NCI-H69 (cell line): Measurements from ENCODE around the gene KCND3.

Experiments
- DNase-seq: peaks from one replicate; lab custom pipeline; 2025; lab: John Stamatoyannopoulos, UW

The KCND3 gene

GRCh38 chr1:111911776-111912515 is 77.5 kb downstream of the KCND3 start:
- no peak for DNase-seq

DNA sequence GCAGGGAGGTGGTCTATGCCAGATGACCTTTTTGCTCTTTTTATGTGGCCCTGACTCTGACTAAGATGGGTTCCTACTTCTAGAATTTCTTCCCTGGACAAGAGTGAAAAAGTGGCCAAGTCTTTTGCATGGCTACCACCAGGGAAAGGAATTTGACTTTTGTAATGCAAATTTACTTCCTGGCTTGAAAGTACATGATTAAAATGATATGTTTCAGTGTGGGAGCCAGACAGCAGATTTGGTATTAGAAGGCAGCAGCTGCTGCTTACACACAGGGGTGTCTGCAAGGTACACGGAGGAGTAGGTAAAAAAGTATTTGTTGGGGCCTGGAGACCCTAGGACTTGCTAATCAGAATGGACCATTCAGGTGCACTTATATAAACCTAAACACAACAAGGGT is 78.4 kb downstream of the KCND3 start:
- no peak for DNase-seq

DNA sequence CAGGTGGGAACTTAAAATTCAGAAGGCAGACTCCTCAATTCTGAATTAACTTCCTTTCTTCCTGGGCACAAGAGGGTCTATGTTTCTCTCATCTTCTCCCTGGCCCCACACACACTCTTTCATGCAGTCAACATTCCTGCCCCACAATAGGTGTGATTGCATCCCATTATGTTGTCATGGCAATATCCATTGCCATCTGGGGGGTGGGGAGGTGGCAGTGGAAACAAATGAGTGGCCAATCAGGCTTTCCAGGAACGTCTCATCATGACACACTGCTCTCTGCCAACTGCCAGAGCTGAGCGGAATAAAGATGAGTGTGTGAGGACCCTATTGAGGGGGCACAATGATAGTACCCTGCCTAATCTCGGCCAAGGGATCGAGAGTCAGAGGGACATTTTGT is 80.4 kb downstream of the KCND3 start:
- DNase-seq, result peak; percentile 11

DNA sequence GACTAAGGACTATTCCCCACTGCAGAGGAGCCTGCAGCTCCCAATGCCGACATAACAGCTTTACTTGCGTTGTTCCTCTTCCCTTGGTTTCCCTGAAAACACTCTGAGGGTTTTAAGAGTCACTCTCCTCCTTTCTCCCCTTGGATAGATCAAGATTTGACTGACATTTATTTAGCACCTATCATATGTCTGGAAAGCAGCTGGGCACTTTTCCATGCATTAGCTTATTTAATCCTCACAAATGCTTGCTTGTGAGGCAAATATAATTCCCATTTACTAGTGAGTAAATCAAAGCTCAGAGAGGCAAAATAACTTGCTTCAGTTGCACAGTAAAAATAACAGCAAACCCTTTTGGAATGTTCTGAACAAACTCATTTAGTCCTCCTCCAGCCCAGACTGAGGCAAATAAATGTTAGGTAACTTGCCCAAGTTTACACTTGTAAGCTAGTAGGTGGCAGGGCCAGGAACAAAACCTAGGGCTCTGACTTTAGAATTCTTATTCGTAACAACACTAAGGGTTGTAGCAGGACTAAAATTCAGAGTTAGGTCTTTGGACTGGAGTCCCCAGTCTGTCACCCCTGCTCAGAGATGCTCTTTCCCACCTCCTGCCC is 81.4 kb downstream of the KCND3 start:
- DNase-seq, result no peak

- DNase-seq, result no peak
Measured at GRCh38 chr1:111907321-111907720, 82.1 kb downstream of the KCND3 start.

GRCh38 chr1:111906816-111907215 is 82.7 kb downstream of the KCND3 start:
- DNase-seq, result no peak

DNA sequence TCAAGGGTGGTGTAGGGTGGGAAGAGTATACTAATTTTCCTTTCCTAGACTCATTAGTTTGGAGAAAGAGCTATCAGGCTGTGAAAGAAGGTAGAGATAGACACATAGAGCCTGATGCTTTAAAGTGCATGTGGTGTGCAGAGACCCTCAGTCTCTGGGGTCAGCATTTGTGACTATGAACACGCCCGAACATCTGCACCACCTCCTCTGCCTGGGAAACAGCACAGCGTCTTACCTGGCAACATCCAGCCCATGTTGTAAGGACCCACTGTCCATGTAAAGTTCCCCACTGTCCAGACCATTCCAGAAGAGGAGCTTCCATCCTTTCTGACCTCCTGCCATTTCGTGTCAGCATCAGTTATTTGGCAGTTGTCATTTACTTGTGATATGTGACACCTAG is 83.4 kb downstream of the KCND3 start:
- DNase-seq, result no peak

GRCh38 chr1:111904478-111905218 is 84.8 kb downstream of the KCND3 start:
- peak; percentile 10 for DNase-seq

DNA sequence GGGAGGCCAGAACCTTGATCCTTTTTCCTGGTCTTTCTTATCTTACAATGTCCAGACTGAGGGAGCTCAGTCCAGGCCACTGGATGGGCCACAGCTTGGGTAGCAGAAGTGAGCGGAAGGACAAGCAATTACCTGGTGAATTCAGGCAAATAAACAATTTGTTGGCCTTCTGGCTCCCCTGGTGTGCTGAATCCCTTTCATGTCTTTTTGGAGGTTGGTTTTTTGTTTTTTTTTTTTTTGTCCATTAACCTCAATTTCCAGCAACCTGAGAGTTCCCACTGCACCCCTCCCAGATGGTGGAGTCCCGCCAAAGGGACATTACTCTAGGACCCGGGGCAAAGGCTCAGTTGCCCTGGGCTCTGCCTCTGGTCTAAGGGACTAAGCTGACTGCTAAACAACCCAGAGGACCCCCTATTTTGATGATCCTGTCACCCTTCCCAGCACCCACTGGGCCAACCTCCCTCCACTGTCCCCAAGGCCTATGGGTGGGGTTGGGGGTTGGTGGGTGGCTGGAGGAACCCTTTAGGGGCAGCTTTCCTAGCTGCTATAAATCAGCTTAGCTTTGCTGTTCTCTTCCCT is 85.5 kb downstream of the KCND3 start:
- DNase-seq, result no peak

GRCh38 chr1:111903148-111903870 is 86.2 kb downstream of the KCND3 start:
- DNase-seq, result no peak

- peak; percentile 8 for DNase-seq
Measured at GRCh38 chr1:111895469-111895868, 94.0 kb downstream of the KCND3 start.

GRCh38 chr1:111895017-111895416 is 94.5 kb downstream of the KCND3 start:
- no peak for DNase-seq

GRCh38 chr1:111894497-111894896 is 95.0 kb downstream of the KCND3 start:
- DNase-seq, result no peak

DNA sequence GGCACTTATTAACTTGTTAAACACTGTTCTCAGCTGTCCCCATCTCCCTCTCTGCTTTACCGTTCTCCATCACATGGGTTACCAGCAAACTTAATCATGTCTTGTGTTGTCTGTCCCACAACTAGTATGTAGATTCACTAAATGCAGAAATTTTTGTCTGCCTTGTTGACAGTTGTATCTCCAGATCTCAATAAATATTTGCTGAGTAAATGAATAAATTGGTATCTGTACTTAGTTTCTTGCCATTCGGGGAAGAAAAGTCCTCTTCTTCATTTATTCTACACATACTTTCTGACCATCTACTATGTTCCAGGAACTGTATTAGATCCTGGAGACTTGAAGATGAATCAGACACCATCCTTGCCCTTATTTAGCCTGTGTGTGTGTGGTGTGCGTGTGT is 97.9 kb downstream of the KCND3 start:
- no peak for DNase-seq

DNA sequence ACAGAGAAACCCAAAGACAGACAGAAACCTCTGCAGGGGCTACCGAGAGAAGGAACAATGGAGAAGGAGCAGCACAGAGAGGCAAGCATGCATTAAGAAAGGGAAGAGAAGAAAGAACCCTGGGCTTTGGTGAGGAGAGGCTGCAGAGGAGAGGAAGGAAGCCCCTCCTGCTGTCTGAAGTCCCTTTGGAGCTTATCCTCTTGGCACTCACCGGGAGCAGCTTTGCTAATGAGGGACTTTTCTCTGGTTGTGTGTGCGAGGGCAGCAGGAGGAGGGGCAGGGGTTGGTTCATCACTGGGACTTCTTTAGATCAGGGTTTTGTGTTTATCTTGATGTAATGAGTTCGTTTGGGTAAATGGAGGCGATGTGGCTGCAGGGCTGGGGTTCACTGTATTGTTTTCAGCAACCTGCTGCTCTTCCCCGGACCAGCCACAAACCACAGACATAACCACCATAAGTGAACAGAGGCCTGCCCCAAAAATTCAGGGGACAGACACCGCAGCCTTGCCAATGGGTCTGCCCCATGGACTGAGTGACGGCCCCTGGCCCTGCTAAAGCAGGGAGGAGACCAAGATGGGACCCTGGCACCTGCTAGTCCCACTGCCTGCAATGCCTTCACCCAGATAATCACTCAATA is 100.6 kb downstream of the KCND3 start:
- DNase-seq, result no peak

DNA sequence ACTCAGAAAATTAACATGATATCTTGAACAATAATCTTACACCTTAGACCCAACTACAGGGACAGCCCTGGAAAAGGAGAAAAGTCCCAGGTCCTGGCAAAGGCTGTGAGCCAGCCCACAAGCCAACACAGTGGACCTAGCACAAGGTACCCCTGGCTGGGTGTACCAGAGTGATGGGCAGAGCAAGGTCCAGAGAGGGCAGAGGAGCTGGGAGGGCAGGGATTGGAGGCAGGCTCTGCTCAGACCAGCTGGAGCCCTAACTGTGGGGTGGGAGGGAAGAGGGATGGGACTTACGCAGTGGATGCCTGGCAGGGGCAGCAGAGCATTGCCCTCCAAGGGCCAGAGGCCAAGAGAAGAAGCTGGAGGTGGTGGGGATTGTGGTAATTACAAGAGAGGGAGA is 101.6 kb downstream of the KCND3 start:
- no peak for DNase-seq

DNA sequence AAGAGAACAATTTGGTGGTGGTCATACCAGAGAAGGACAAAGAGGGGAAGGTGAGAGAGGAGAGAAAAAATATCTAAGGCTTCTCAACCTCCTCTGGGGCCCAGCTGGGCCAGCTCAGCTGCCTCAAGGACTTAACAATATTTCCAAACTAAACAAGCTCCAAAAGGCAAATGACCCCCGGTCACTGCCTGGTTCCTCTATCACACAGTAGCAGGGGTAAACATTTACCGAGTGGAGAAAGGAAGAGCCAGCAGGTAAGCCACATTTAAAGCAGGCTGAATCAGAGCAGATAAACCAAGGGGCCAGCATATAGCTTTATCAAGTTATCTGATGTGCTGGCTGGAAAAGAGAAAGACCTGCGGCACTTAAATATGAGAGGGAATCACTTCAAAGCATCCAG is 102.1 kb downstream of the KCND3 start:
- DNase-seq, result no peak

DNA sequence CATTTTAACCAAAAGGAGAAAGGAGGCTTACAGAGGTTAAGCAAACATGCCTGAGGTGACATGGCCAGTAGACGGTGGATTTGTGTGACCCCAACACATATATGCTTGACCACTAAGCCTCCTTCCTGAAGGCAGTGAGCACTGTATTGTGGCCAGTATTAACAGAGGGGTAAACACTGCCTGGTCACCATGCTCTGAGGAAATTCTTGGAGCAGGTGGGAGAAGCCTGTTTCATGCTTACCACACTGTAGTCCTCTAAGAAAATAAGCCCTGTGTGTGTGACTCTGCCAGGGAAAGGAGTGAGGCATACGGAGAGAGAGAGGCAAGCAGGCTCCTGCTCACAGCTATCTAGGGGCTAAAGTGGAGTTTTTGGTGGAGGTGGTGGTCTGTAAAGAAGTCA is 102.7 kb downstream of the KCND3 start:
- no peak for DNase-seq

DNA sequence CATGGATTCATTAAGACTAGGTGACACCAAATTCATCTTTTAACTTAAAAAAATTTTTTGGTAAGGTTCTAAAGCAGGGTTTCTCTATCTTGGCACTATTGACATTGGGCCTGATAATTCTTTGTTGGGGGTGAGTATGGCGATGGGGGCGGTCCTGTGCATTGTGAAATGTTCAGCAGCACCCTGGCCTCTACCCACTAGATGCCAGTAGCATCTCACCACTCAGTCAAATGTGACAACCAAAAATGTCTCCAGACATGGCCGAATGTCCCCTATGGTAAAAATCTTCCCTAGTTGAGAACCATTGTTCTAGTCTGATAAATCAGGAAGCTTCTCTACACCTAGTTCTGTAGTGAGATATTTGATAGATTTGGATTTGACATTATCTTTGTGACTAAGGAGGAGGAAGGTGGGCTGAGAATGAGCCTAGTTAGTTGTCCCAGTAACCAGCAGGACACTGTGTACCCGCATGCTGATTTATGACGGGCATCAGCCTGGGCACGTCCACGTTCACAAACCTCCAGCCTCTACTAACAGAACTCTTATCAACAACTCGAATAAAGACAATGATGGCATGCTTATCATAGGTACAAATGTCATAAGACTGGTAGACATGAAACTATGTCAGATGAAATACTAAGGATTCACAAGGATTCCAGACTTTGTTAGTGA is 104.6 kb downstream of the KCND3 start:
- no peak for DNase-seq

DNA sequence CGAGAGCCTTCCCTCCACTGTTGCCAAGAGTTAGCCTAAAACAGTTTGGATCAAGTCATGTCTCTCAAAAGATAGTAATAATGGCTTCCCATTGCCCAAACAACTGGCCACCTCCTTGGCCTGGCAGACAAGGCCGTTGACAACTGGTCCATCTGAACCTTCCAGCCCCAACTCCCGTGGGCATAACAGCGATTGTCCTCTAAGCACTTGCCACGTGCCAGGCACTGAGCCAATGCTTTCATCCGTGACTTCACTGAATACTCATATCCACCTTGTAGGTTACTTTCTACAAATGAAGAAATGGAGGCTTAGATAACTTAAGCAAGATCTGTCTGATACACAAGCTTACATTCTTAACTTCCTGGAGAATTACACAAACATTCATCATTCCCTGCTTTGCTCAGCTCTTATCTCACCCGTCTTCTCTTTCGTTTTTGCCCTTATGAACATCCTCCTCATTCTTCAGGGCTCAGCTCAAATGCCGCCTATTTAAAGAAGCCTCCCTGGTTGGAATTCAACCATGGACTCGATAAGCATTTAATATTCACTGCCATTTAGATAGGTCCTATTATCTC is 106.4 kb downstream of the KCND3 start:
- DNase-seq, result no peak

DNA sequence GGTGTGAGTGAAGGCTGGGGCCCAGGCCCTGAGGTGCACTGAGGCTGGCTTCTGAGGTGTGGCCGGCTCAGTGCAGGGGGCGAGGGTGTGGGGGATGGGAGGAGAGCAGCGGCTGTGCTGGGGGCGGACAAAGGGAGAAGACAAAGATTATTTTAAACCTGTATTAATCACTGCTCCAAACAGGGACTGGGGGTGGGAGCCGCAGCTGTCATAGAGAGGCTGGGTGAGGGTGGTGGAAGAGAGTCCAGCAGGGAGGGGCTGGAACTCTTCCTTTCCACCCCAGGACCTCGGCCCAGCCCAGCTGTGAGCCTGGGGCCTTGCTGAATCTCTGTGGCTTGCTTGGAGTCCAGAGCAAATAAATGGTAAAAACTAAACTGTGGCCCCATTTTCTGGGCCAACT is 106.9 kb downstream of the KCND3 start:
- no peak for DNase-seq
